ENCODE measurements around the gene CELF4.

CELF4 gene

DNA sequence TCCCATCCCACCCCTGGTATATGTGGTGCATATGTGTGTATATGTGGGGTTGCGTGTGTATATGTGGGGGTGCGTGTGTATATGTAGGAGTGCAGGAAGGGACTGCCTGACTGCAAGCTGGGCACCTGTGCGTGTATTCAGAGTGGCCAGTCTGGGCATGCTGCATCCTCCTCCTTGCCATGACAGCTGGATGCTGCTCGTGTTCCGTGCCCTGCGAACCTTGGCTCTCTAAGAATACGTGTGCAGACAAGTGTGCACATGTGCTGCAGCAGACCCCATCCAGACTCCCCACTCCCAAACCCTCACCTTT is 222.1 kb downstream of the CELF4 start:
- H3K36me3 ChIP-seq (ENCODE audit: control insufficient read depth, insufficient read depth, low read length), result no peaks in the 10 kb centered on the region
- H3K9ac ChIP-seq (ENCODE audit: low read length), result no peak overlapping the region
- no peak overlapping the region for H3K4me3 ChIP-seq (ENCODE audit: low read depth, low read length)
- no peak overlapping the region for H3K27ac ChIP-seq (ENCODE audit: low read depth, low read length)
- H3K9me3 ChIP-seq (ENCODE audit: control insufficient read depth, insufficient read depth, low read depth, low read length), result no peaks in the 10 kb centered on the region
- peaks cover 25% of the 10 kb centered on the region for H3K27me3 ChIP-seq (ENCODE audit: control insufficient read depth, insufficient read depth, low read length)
- H3K4me1 ChIP-seq (ENCODE audit: control insufficient read depth, insufficient read depth, low read length), result peaks cover 24% of the 10 kb centered on the region; the same call in 1 of the 2 replicates

DNA sequence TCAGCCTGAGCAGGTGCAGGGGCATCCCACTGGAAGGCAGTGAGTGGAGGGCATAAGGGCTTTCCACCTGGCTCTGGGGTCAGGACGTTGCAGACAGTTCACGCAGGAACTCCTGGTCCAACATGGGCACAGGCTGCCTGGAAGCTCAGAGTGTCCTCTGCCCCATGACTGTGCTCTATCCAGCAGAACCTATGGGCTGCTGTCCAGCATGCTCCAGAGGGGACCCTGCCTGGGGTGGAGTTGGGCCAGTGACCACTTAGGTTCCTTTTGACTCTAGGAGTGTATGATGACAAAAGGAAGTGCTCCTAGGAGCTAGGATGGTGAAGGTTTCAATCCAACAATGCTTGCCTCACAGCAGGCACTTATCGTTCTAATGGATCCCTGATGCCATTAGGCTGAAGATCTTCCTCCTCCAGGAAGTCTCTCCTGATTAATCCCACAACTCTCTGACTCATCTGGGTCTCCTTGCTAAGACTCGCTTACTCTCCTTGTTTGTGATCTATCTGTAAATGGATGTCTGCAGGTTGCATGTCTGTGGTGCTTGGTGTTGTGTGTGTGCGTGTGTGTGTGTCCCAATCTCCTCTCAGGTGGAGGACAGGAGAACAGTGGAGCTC is 224.0 kb downstream of the CELF4 start:
- Histone ChIP-seq H3K9ac (ENCODE audit: low read length) (no peak overlapping the region), H3K27me3 (ENCODE audit: control insufficient read depth, insufficient read depth, low read length) (peaks cover 24% of the 10 kb centered on the region), H3K27ac (ENCODE audit: low read depth, low read length) (no peak overlapping the region), H3K4me1 (ENCODE audit: control insufficient read depth, insufficient read depth, low read length) (peaks cover 19% of the 10 kb centered on the region; the same call in 1 of the 2 replicates), H3K4me3 (ENCODE audit: low read depth, low read length) (no peak overlapping the region), H3K36me3 (ENCODE audit: control insufficient read depth, insufficient read depth, low read length) (no peaks in the 10 kb centered on the region), H3K9me3 (ENCODE audit: control insufficient read depth, insufficient read depth, low read depth, low read length) (no peaks in the 10 kb centered on the region)

- peaks cover 19% of the 10 kb centered on the region for H3K27me3 ChIP-seq (ENCODE audit: control insufficient read depth, insufficient read depth, low read length)
- H3K36me3 ChIP-seq (ENCODE audit: control insufficient read depth, insufficient read depth, low read length), result no peaks in the 10 kb centered on the region
- H3K9ac ChIP-seq (ENCODE audit: low read length), result no peak overlapping the region
- no peaks in the 10 kb centered on the region for H3K9me3 ChIP-seq (ENCODE audit: control insufficient read depth, insufficient read depth, low read depth, low read length)
- H3K4me3 ChIP-seq (ENCODE audit: low read depth, low read length), result no peak overlapping the region
- H3K27ac ChIP-seq (ENCODE audit: low read depth, low read length), result no peak overlapping the region
- H3K4me1 ChIP-seq (ENCODE audit: control insufficient read depth, insufficient read depth, low read length), result peaks cover 14% of the 10 kb centered on the region; the same call in 1 of the 2 replicates
These were observed 224.6 kb downstream of the CELF4 start for GRCh38 chr18:37341016-37341415.

DNA sequence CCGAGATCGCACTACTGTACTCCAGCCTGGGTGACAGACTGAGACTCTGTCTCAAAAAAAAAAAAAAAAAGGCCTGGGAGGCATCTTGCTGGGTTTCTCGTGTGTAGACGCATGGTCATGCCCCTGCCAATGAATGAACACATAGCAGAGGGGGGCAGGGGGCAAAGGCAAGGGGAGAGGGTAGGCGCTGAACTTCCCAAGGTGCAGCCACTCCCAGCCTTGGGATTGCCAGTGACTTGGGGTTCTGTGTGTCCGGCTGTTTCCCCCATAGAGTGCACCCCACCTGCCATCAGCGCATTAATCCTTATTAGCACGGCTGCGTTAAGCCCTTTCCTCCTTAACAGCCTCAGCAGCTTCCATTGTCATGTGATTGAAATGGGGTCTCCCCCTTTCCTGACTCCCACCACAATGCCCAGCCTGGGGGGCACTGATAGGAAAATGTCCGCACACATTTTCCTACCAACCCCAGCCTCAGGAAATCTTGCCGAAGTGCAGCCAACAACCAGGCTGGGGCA is 225.8 kb downstream of the CELF4 start:
- H3K9me3 ChIP-seq (ENCODE audit: control insufficient read depth, insufficient read depth, low read depth, low read length), result no peaks in the 10 kb centered on the region
- no peak overlapping the region for H3K27ac ChIP-seq (ENCODE audit: low read depth, low read length)
- no peak overlapping the region for H3K4me3 ChIP-seq (ENCODE audit: low read depth, low read length)
- H3K36me3 ChIP-seq (ENCODE audit: control insufficient read depth, insufficient read depth, low read length), result no peaks in the 10 kb centered on the region
- H3K27me3 ChIP-seq (ENCODE audit: control insufficient read depth, insufficient read depth, low read length), result peaks cover 14% of the 10 kb centered on the region
- H3K9ac ChIP-seq (ENCODE audit: low read length), result no peak overlapping the region
- H3K4me1 ChIP-seq (ENCODE audit: control insufficient read depth, insufficient read depth, low read length), result peaks cover 11% of the 10 kb centered on the region; the same call in 1 of the 2 replicates

- Histone ChIP-seq H3K9ac (ENCODE audit: low read length) (no peak overlapping the region), H3K4me3 (ENCODE audit: low read depth, low read length) (no peak overlapping the region), H3K27ac (ENCODE audit: low read depth, low read length) (no peak overlapping the region)
These were observed 228.9 kb downstream of the CELF4 start for GRCh38 chr18:37336568-37337285.

DNA sequence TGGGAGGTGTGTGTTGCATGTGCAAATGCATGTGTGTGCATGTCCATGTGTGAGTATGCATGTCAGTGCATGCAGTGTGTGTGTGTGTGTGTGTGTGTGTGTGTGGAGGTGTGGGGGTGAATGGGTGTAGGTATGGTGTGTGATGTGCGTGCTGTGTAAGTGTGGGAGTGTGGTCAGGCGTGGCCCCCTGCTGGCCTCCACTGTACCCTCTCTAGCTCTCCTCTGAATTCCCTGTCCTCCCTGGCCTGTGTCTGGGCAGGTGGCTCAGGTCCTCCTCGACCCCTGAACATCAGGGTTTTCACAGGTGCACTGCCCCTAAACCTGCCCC is 230.2 kb downstream of the CELF4 start:
- no peaks in the 10 kb centered on the region for H3K36me3 ChIP-seq (ENCODE audit: control insufficient read depth, insufficient read depth, low read length)
- H3K27ac ChIP-seq (ENCODE audit: low read depth, low read length), result no peak overlapping the region
- H3K27me3 ChIP-seq (ENCODE audit: control insufficient read depth, insufficient read depth, low read length), result no peaks in the 10 kb centered on the region; the same call in 1 of the 2 replicates
- H3K4me3 ChIP-seq (ENCODE audit: low read depth, low read length), result no peak overlapping the region
- H3K9me3 ChIP-seq (ENCODE audit: control insufficient read depth, insufficient read depth, low read depth, low read length), result no peaks in the 10 kb centered on the region
- peaks cover 10% of the 10 kb centered on the region; the same call in 1 of the 2 replicates for H3K4me1 ChIP-seq (ENCODE audit: control insufficient read depth, insufficient read depth, low read length)
- no peak overlapping the region for H3K9ac ChIP-seq (ENCODE audit: low read length)

More at GRCh38 chr18:37336568-37337285, 228.9 kb downstream of the CELF4 start:
- Histone ChIP-seq H3K9me3 (ENCODE audit: control insufficient read depth, insufficient read depth, low read depth, low read length) (no peaks in the 10 kb centered on the region), H3K4me1 (ENCODE audit: control insufficient read depth, insufficient read depth, low read length) (peaks cover 17% of the 10 kb centered on the region; the same call in 1 of the 2 replicates), H3K36me3 (ENCODE audit: control insufficient read depth, insufficient read depth, low read length) (no peaks in the 10 kb centered on the region), H3K27me3 (ENCODE audit: control insufficient read depth, insufficient read depth, low read length) (no peaks in the 10 kb centered on the region; the same call in 1 of the 2 replicates)

DNA sequence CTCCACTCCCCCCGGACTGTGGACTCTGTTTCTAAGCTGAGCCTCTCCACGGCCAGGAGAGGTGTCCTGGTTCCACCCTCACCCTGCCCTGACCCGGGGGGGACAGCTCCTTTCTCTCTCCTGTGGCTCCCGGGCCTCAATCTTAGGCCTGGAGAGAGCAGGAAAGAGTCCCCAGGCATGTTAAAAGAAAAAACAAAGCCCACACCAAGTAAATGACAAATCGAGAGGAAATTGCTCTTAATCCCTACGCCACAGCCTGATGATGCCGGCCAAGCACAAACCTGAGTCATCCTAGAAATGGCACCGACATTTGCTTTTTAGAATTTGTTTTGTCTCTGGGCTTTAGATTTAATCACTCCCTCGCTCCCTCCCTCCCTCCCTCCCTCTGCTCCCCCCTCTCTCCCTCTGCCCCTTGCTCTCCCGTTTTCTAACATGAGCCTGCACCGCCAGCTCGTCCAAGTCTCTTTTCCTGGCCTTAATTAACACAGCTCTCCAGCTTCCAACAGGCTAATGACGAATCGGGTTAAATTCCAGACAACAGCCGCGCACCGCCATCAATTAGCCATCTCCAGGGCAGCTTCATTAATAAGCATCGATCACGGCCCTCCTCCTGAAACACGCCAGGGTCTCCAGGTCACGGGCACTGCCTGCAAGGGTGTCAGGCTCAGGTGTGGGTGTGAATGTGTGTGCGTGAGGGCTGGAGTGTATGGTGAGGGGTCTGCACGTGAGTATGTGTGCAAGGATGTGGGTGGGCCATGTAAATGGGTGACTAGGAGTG is 230.8 kb downstream of the CELF4 start:
- Histone ChIP-seq H3K4me1 (ENCODE audit: control insufficient read depth, insufficient read depth, low read length) (peaks cover 10% of the 10 kb centered on the region; the same call in 1 of the 2 replicates), H3K4me3 (ENCODE audit: low read depth, low read length) (no peak overlapping the region), H3K36me3 (ENCODE audit: control insufficient read depth, insufficient read depth, low read length) (no peaks in the 10 kb centered on the region), H3K27ac (ENCODE audit: low read depth, low read length) (no peak overlapping the region), H3K27me3 (ENCODE audit: control insufficient read depth, insufficient read depth, low read length) (no peaks in the 10 kb centered on the region; the same call in 1 of the 2 replicates), H3K9me3 (ENCODE audit: control insufficient read depth, insufficient read depth, low read depth, low read length) (no peaks in the 10 kb centered on the region), H3K9ac (ENCODE audit: low read length) (no peak overlapping the region)

- no peak overlapping the region for H3K27ac ChIP-seq (ENCODE audit: low read depth, low read length)
- no peaks in the 10 kb centered on the region for H3K36me3 ChIP-seq (ENCODE audit: control insufficient read depth, insufficient read depth, low read length)
- H3K4me1 ChIP-seq (ENCODE audit: control insufficient read depth, insufficient read depth, low read length), result peaks cover 10% of the 10 kb centered on the region; the same call in 1 of the 2 replicates
- H3K27me3 ChIP-seq (ENCODE audit: control insufficient read depth, insufficient read depth, low read length), result no peaks in the 10 kb centered on the region
- H3K4me3 ChIP-seq (ENCODE audit: low read depth, low read length), result no peak overlapping the region
- no peak overlapping the region for H3K9ac ChIP-seq (ENCODE audit: low read length)
- no peaks in the 10 kb centered on the region for H3K9me3 ChIP-seq (ENCODE audit: control insufficient read depth, insufficient read depth, low read depth, low read length)
These were observed 232.8 kb downstream of the CELF4 start for GRCh38 chr18:37332628-37333420.

DNA sequence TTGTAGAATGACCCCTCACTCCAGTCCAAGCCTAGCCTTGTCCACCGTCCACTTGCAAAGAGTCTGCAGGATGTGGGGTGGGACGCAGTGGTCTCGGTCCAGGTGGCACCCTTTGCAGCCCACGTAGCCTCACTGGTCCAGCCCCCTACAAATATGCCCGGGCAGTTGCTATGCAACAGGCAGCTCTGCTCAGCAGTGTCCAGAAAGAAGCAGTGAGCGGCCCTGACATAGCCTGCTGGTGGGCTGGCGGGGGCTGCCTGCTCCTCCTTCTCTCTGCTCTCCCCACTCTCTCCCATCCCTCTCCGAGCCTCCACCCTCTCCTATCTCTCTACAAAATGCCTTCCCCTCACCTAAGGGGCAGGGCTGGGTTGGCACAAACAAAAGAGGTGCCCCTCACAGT is 233.4 kb downstream of the CELF4 start:
- H3K27me3 ChIP-seq (ENCODE audit: control insufficient read depth, insufficient read depth, low read length), result no peaks in the 10 kb centered on the region
- H3K4me3 ChIP-seq (ENCODE audit: low read depth, low read length), result no peak overlapping the region
- no peaks in the 10 kb centered on the region for H3K9me3 ChIP-seq (ENCODE audit: control insufficient read depth, insufficient read depth, low read depth, low read length)
- peaks cover 10% of the 10 kb centered on the region; the same call in 1 of the 2 replicates for H3K4me1 ChIP-seq (ENCODE audit: control insufficient read depth, insufficient read depth, low read length)
- H3K27ac ChIP-seq (ENCODE audit: low read depth, low read length), result no peak overlapping the region
- H3K36me3 ChIP-seq (ENCODE audit: control insufficient read depth, insufficient read depth, low read length), result no peaks in the 10 kb centered on the region
- no peak overlapping the region for H3K9ac ChIP-seq (ENCODE audit: low read length)

DNA sequence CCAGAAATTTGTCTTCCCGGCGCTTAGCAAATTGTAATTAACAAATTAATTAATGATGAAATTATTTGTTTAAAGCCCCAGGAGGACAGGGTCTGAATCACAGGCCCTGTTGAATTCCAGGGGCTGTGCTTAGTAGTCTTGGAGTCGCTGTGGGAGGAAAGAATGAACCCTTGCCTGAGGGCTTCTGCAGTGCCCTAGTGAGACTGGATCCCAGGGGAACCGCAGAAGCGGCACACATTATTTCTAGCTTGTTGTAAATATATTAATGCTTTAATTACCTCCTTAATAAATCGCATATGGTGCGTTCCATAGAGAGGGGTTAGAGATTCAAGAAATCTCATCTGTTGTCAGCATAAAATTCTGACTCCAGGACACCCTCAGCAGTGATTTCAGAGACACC is 235.4 kb downstream of the CELF4 start:
- H3K4me1 ChIP-seq (ENCODE audit: control insufficient read depth, insufficient read depth, low read length), result peaks cover 8% of the 10 kb centered on the region; the same call in 1 of the 2 replicates
- H3K9ac ChIP-seq (ENCODE audit: low read length), result no peak overlapping the region
- no peak overlapping the region for H3K27ac ChIP-seq (ENCODE audit: low read depth, low read length)
- H3K9me3 ChIP-seq (ENCODE audit: control insufficient read depth, insufficient read depth, low read depth, low read length), result no peaks in the 10 kb centered on the region
- no peaks in the 10 kb centered on the region for H3K27me3 ChIP-seq (ENCODE audit: control insufficient read depth, insufficient read depth, low read length)
- H3K4me3 ChIP-seq (ENCODE audit: low read depth, low read length), result no peak overlapping the region
- H3K36me3 ChIP-seq (ENCODE audit: control insufficient read depth, insufficient read depth, low read length), result no peaks in the 10 kb centered on the region

Measured in HUES6 (cell line).